SK-N-MC (cell line): ENCODE measurements around the gene ZNF202.
"Not testable (repeated sequence)": the region's sequence is repeated elsewhere in the genome, so short reads cannot be mapped to it uniquely, and the experiment has no call there.

Experiments used
- DNase-seq: peaks from one replicate; pipeline ENCODE4 v3.0.0-alpha.2; 2011; ENCODE audit warnings: low read depth, low spot score
- H3K27ac ChIP-seq: fragments of 200-600 bp; sonication (generic); 2 replicates; pipeline ENCODE4 v1.5.1; 2016; ENCODE audit warnings: mixed run types
- H3K36me3 ChIP-seq: fragments of 200-600 bp; sonication (generic); 2 replicates; pipeline ENCODE4 v1.6.1; 2017; ENCODE audit warnings: antibody characterized with exemption, low read length, mixed read lengths; ENCODE audit not compliant: insufficient read depth
- H3K4me3 ChIP-seq: fragments of 200-600 bp; sonication (generic); 2 replicates; pipeline ENCODE4 v1.5.1; 2016
- H3K9ac ChIP-seq: fragments of 200-600 bp; sonication (generic); 2 replicates; pipeline ENCODE4 v1.8.0; 2017; ENCODE audit warnings: mixed run types, mixed read lengths; ENCODE audit not compliant: insufficient read length
- H3K9me3 ChIP-seq: fragments of 200-600 bp; sonication (generic); 2 replicates; pipeline ENCODE4 v1.6.1; 2017; ENCODE audit warnings: low read depth, mild to moderate bottlenecking, antibody characterized with exemption, low read length, moderate library complexity, mixed read lengths
- EZH2 ChIP-seq: fragments of 200-600 bp; sonication (generic); IDR thresholded peaks from one replicate; pipeline ENCODE4 v1.6.1; 2017; ENCODE audit warnings: antibody characterized with exemption
- FOXP2 ChIP-seq: optimal IDR thresholded peaks from 2 replicates; pipeline ENCODE3; 2011; ENCODE audit warnings: mild to moderate bottlenecking, moderate library complexity; ENCODE audit not compliant: insufficient read depth; ENCODE audit errors: extremely low read length, control extremely low read depth
- POLR2AphosphoS5 ChIP-seq: IDR thresholded peaks from 2 replicates; pipeline ENCODE4 v1.6.1; 2012; ENCODE audit warnings: mild to moderate bottlenecking, low read depth, low read length, borderline replicate concordance

ZNF202 gene

DNA sequence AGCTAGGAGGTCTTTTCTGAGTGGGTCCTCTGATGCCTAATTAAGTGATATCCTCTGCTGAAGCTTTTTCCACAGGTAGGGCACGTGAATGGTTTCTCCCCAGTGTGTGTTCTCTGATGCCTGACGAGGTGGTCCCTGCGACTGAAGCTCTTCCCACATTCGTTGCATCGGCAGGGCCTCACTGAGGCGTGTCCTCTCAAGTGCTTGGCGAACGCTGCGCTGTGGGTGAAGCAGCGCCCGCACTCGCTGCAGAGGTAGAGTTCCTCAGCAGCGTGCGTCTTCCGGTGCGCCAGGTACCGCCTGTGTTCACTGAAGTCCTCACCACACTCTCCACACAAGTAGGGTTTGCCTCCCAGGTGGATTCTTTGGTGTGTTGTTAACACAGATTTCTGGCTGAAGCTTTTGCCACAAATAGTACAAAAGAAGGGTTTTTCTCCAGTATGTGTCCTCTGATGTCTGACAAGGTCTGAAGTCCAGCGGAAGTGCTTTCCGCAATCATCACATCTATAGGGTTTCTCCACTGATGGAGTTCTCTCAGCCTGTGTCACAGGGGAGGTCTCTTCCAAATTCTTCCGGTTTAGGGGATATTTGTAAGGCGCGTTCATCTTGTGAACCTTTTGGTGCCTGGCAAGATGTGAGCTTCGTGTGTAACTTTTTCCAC is 15.3 kb downstream of the ZNF202 start:
- Histone ChIP-seq H3K4me3 (no peak overlapping the region), H3K27ac (no peak overlapping the region), H3K36me3 (peaks cover 72% of the 10 kb centered on the region), H3K9me3 (no peaks in the 10 kb centered on the region), H3K9ac (no peak overlapping the region)
- TF ChIP-seq EZH2: no peak
- TF ChIP-seq FOXP2: no peak
- no peak for TF ChIP-seq POLR2AphosphoS5
- DNase-seq: no peak

DNA sequence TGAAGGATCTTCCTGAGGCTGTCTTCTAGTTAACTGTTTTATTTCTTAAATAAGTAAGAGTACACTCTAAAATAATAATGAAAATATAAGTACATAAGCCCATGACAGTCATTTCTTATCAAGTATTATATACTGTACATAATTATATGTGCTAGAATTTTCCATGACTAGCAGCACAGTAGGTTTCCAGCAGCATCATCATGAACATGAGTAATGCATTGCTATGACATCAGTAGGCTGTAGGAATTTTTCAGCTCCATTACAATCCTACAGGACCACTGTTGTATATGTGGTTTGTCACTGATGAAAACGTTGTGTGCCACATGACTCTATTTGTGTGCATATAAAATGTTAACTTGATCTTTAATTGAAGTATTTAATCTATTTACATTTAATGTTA is 22.0 kb downstream of the ZNF202 start:
- peaks cover 5% of the 10 kb centered on the region for H3K36me3 ChIP-seq
- TF ChIP-seq POLR2AphosphoS5: no peak
- TF ChIP-seq EZH2: no peak
- TF ChIP-seq FOXP2: no peak
- H3K9me3 ChIP-seq: no peaks in the 10 kb centered on the region
- H3K9ac ChIP-seq: no peak overlapping the region
- H3K4me3 ChIP-seq: no peak overlapping the region
- DNase-seq: no peak
- no peak overlapping the region for H3K27ac ChIP-seq

DNA sequence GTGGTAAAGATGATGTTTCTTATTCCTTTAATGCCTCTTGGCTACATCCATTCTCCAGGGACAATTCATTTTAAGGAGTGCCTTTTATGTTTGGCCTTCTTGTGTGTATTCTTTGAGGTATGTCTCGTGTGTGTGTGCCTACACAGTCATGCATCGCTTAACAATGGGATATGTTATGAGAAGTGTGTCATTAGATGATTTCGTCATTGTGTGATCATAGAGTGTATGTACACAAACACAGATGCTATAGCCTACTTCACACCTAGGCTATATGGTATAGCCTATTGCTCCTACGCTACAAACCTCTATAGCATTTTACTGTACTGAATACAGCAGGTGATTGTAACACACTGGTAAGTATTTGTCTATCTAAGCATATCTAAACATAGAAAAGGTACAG is 23.0 kb downstream of the ZNF202 start:
- TF ChIP-seq POLR2AphosphoS5: no peak
- no peak for TF ChIP-seq FOXP2
- TF ChIP-seq EZH2: no peak
- Histone ChIP-seq H3K4me3 (no peak overlapping the region), H3K27ac (no peak overlapping the region), H3K9ac (no peak overlapping the region), H3K36me3 (no peaks in the 10 kb centered on the region; the same call in 1 of the 2 replicates), H3K9me3 (no peaks in the 10 kb centered on the region)
- DNase-seq: no peak

DNA sequence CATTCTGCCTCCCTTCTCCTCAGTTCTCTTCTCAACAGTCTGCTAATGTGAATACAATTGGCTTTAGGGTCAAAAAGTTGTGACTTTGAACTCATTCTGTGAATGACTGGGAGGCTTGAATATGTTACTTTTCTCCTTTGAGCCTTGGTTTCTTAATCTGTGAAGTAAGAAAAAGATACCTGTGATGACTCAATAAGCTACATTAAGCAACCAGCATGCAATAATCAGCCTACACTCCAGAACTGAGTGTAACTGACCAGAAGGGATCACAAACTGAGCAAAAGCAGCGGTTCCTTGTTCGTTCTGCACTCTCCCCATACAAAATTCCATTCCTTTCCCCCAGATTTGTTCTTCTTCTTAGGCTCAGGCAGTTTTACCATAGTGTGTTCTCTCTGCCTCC is 23.4 kb downstream of the ZNF202 start:
- Histone ChIP-seq H3K9ac (no peak overlapping the region), H3K27ac (no peak overlapping the region), H3K9me3 (no peaks in the 10 kb centered on the region), H3K36me3 (no peaks in the 10 kb centered on the region), H3K4me3 (no peak overlapping the region)
- TF ChIP-seq EZH2 (no peak), POLR2AphosphoS5 (no peak), FOXP2 (no peak)
- no peak for DNase-seq

DNA sequence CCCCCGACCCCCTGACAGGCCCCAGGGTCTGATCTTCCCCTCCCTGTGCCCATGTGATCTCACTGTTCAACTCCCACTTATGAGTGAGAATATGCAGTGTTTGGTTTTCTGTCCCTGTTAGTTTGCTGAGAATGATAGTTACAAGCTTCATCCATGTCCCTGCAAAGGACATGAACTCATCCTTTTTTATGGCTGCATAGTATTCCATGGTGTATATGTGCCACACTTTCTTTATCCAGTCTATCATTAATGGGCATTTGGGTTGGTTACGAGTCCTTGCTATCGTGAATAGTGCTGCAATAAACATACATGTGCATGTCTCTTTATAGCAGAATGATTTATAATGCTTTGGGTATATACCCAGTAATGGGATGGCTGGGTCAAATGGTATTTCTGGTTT is 28.8 kb downstream of the ZNF202 start:
- H3K9me3 ChIP-seq, H3K4me3 ChIP-seq: not testable (repeated sequence)

DNA sequence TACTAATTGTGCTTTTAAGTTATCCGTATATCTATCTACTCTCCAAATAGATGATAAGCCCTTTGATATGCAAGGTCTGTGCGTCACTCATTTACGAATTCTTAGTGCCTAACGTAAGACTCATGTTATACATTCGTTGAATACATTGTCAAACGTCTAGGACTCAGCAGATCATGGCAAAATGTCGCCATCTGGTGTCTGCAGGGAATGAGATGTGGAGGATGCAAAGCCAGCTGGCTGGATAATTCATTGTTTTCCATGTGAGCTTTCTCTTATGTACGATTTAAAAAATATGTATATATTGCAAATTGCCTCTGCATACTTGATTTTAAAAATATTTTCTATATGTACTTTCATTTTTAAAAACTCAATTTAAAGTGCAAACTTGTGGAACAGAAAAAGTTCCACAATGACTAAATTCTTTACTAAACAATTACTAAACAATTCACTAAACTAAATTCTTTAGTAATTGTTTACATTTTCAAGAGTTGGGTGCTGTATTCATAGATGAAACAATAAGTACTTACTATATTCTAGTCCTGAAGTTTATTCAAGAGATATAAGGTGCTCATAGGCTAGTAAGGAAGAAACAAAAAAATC is 33.8 kb downstream of the ZNF202 start:
- Histone ChIP-seq H3K27ac (no peak overlapping the region), H3K36me3 (no peaks in the 10 kb centered on the region), H3K9me3 (no peaks in the 10 kb centered on the region), H3K9ac (no peak overlapping the region), H3K4me3 (no peak overlapping the region)
- TF ChIP-seq EZH2: no peak
- no peak for TF ChIP-seq FOXP2
- TF ChIP-seq POLR2AphosphoS5: no peak
- DNase-seq: peak; percentile 35

More for the DNA sequence above, 28.8 kb downstream of the ZNF202 start:
- not testable (repeated sequence) for H3K27ac ChIP-seq, H3K9ac ChIP-seq, H3K36me3 ChIP-seq, DNase-seq

DNA sequence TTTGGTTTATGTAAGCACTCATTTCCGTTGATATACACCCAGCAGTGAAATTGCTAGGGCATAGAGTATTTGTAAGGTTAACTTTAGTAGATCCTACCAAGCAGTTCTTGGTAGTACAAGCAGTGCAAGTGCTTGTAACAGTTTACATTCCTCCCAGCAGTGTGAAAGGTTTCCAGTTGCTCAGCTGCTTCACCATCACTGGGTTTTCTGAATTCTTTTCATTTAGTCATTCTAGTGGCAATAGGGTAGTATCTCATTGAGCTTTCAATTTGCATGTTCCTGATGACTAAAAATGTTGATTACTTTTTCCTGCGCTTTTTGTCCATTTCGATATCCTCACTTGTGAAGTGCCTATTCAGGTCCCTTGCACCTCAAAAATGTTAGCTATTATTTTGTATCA is 34.3 kb downstream of the ZNF202 start:
- Histone ChIP-seq H3K9me3 (no peaks in the 10 kb centered on the region), H3K27ac (no peak overlapping the region), H3K9ac (no peak overlapping the region), H3K4me3 (no peak overlapping the region), H3K36me3 (no peaks in the 10 kb centered on the region)
- TF ChIP-seq POLR2AphosphoS5 (no peak), EZH2 (no peak), FOXP2 (no peak)
- no peak for DNase-seq

DNA sequence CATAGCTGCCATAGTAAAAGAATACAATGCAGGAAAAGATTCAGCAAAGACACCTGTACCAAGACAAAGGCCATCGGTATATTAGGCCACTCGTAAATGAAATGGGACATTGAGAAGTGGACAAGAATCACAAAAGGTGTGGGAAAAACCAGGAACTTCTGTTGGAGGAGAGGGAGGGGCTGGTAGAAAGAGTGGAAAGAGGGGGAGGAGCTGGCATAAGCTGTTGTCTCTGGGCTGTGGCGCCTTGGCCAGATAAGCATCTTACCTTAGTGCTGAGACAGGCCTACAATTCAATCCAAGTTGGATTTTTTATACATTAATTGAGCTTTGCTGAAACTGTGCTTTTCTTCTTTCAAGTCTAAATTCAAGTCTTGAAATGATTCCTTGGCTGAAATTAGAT is 37.1 kb downstream of the ZNF202 start:
- H3K27ac ChIP-seq: no peak overlapping the region
- H3K9me3 ChIP-seq: no peaks in the 10 kb centered on the region

DNA sequence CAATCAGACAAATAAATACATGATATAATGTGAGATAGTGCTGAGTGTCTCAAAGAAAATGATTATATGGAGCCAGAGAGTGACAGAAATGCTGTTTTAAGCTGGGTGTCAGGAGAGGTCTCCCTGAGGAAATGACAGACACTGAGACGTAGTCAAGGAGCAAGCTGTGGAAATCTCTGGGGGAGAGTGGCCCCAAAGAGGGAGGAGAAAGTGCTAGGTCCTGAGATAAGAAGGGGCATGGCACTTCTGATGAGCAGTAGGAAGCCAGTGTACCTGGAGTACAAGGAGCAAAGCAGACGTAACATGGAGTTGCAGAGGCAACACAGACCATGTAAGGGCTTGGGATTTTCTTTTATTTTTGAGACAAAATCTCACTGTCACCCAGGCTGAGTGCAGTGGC is 38.8 kb downstream of the ZNF202 start:
- H3K4me3 ChIP-seq: no peak overlapping the region
- H3K9me3 ChIP-seq: no peaks in the 10 kb centered on the region
- no peak overlapping the region for H3K9ac ChIP-seq
- no peak for DNase-seq
- H3K27ac ChIP-seq: no peak overlapping the region
- no peaks in the 10 kb centered on the region for H3K36me3 ChIP-seq
- TF ChIP-seq POLR2AphosphoS5 (no peak), EZH2 (no peak), FOXP2 (no peak)

More for the DNA sequence above, 37.1 kb downstream of the ZNF202 start:
- DNase-seq: no peak
- no peak for TF ChIP-seq EZH2
- TF ChIP-seq POLR2AphosphoS5: no peak
- TF ChIP-seq FOXP2: no peak
- Histone ChIP-seq H3K4me3 (no peak overlapping the region), H3K36me3 (no peaks in the 10 kb centered on the region), H3K9ac (no peak overlapping the region)
